Ramos (cell line): Measurements from ENCODE around the gene SLC22A4.

Source experiments
- in situ Hi-C: fragments of 300-500 bp; cut with MboI; formaldehyde crosslinking; loops from one replicate; pipeline ENCODE4 v1.14.3; 2022; ENCODE audit warnings: low sequenced_read_pairs; ENCODE audit not compliant: unreplicated experiment

The SLC22A4 gene

GRCh38 chr5:132272311-132273210 lies 21.6 kb upstream of the SLC22A4 start:
- in situ Hi-C loops = loop anchor here (25.0 kb wide), 1 partner anchor 240 kb away; no protein-coding TSS in a partner anchor

GRCh38 chr5:132273631-132274030 lies 20.6 kb upstream of the SLC22A4 start:
- in situ Hi-C loops = loop anchor here (25.0 kb wide), 1 partner anchor 239 kb away; no protein-coding TSS in a partner anchor

- in situ Hi-C loops = loop anchor here (25.0 kb wide), 1 partner anchor 238 kb away; no protein-coding TSS in a partner anchor
Observed at GRCh38 chr5:132274050-132274792, 20.0 kb upstream of the SLC22A4 start.

- in situ Hi-C loops = no loop called here
Observed at GRCh38 chr5:132275367-132276220, 18.6 kb upstream of the SLC22A4 start.

GRCh38 chr5:132277256-132277655 lies 16.9 kb upstream of the SLC22A4 start:
- in situ Hi-C loops = no loop called here

GRCh38 chr5:132277971-132278853 lies 16.0 kb upstream of the SLC22A4 start:
- in situ Hi-C loops = no loop called here

GRCh38 chr5:132279801-132280200 lies 14.4 kb upstream of the SLC22A4 start:
- in situ Hi-C loops = no loop called here

- in situ Hi-C loops = no loop called here
Observed at GRCh38 chr5:132280371-132281240, 13.6 kb upstream of the SLC22A4 start.

GRCh38 chr5:132281856-132282614 lies 12.2 kb upstream of the SLC22A4 start:
- in situ Hi-C loops = no loop called here

GRCh38 chr5:132283423-132284043 lies 10.7 kb upstream of the SLC22A4 start:
- in situ Hi-C loops = no loop called here

GRCh38 chr5:132289097-132289496 lies 5.1 kb upstream of the SLC22A4 start:
- in situ Hi-C loops = no loop called here

- in situ Hi-C loops = no loop called here
Observed at GRCh38 chr5:132291026-132291425, 3.2 kb upstream of the SLC22A4 start.

GRCh38 chr5:132293066-132293991 lies 865 bp upstream of the SLC22A4 start:
- in situ Hi-C loops = no loop called here

- in situ Hi-C loops = no loop called here
Observed at GRCh38 chr5:132294728-132295504, 722 bp downstream of the SLC22A4 start.
